Calu3 (cell line): ENCODE measurements around the gene SCO1. TPM values are rescaled to one million over a fixed set of nuclear protein-coding genes. Genes with fewer than 3 reads are reported as not detected.

Experiments
- Bru-seq: library from RNA; stranded (reverse); fragments of 400-500 nt; gene quantifications from one replicate; lab custom pipeline; 2021; lab: Mats Ljungman, UMichigan
- BruChase-seq, 2 experiments: library from RNA; stranded (reverse); fragments of 400-500 nt; gene quantifications; one replicate each; lab custom pipeline; 2021; lab: Mats Ljungman, UMichigan
- BruUV-seq: library from RNA; stranded (reverse); fragments of 400-500 nt; replicated peaks from 2 replicates; lab custom pipeline; 2021; lab: Mats Ljungman, UMichigan
- CTCF ChIA-PET: fragments of 300-600 bp; sonication (Branson Sonifier 250); formaldehyde crosslinking; loops from one replicate; lab custom pipeline; 2022; ENCODE audit warnings: antibody characterized with exemption; lab: Charles Lee
- DNase-seq: peaks from one replicate; pipeline ENCODE4 v3.0.0; 2022
- H3K27ac Mint-ChIP-seq: one replicate; pipeline ENCODE4 v1.8.0; 2022; ENCODE audit warnings: mixed read lengths; ENCODE audit not compliant: unreplicated experiment
- H3K27me3 Mint-ChIP-seq: one replicate; pipeline ENCODE4 v1.8.0; 2022; ENCODE audit warnings: mixed read lengths; ENCODE audit not compliant: unreplicated experiment
- H3K36me3 Mint-ChIP-seq: one replicate; pipeline ENCODE4 v1.8.0; 2022; ENCODE audit warnings: mild to moderate bottlenecking, moderate library complexity, mixed read lengths; ENCODE audit not compliant: insufficient read depth, unreplicated experiment
- H3K4me1 Mint-ChIP-seq: one replicate; pipeline ENCODE4 v1.8.0; 2022; ENCODE audit warnings: mild to moderate bottlenecking, low read depth, mixed read lengths; ENCODE audit not compliant: unreplicated experiment
- H3K4me3 Mint-ChIP-seq: one replicate; pipeline ENCODE4 v1.8.0; 2022; ENCODE audit warnings: mild to moderate bottlenecking, low read depth, moderate library complexity, mixed read lengths; ENCODE audit not compliant: unreplicated experiment
- H3K9me3 Mint-ChIP-seq: one replicate; pipeline ENCODE4 v1.8.0; 2022; ENCODE audit warnings: low read depth, mixed read lengths; ENCODE audit not compliant: unreplicated experiment
- intact Hi-C: fragments of 100-400 bp; cut with micrococcal nuclease; formaldehyde crosslinking; loops from one replicate; pipeline ENCODE4 v1.10.0; 2022; ENCODE audit not compliant: unreplicated experiment
- long read RNA-seq: library from polyadenylated mRNA; stranded (forward); transcript quantifications from one replicate; pipeline ENCODE4 v2.0.0, GENCODE V29; 2022
- total RNA-seq: library from RNA; stranded (reverse); gene quantifications from 2 replicates; pipeline ENCODE4 v1.2.3, GENCODE V29; 2022
- TF ChIP-seq, protein P1 (sequence below): fragments of 200-600 bp; IDR thresholded peaks from one replicate; pipeline ENCODE4 v1.8.0; 2022; ENCODE audit warnings: antibody characterized with exemption; ENCODE audit not compliant: unreplicated experiment

SCO1 gene
- total RNA-seq (27.4 and 29.4 TPM in 2 replicates), Bru-seq, nascent RNA (percentile 82 among the genes with signal in this experiment), BruChase-seq, experiment 1, labeled RNA remaining after a 6-hour chase (percentile 81 among the genes with signal in this experiment), BruChase-seq, experiment 2, labeled RNA remaining after a 2-hour chase (percentile 80 among the genes with signal in this experiment)
- long read RNA-seq, full-length matches to known transcripts, result 41 of 49 reads
- long read RNA-seq, partial matches to known transcripts, result 1 of 49 reads
- long read RNA-seq, other reads (novel, unspliced or antisense), result 7 of 49 reads

DNA sequence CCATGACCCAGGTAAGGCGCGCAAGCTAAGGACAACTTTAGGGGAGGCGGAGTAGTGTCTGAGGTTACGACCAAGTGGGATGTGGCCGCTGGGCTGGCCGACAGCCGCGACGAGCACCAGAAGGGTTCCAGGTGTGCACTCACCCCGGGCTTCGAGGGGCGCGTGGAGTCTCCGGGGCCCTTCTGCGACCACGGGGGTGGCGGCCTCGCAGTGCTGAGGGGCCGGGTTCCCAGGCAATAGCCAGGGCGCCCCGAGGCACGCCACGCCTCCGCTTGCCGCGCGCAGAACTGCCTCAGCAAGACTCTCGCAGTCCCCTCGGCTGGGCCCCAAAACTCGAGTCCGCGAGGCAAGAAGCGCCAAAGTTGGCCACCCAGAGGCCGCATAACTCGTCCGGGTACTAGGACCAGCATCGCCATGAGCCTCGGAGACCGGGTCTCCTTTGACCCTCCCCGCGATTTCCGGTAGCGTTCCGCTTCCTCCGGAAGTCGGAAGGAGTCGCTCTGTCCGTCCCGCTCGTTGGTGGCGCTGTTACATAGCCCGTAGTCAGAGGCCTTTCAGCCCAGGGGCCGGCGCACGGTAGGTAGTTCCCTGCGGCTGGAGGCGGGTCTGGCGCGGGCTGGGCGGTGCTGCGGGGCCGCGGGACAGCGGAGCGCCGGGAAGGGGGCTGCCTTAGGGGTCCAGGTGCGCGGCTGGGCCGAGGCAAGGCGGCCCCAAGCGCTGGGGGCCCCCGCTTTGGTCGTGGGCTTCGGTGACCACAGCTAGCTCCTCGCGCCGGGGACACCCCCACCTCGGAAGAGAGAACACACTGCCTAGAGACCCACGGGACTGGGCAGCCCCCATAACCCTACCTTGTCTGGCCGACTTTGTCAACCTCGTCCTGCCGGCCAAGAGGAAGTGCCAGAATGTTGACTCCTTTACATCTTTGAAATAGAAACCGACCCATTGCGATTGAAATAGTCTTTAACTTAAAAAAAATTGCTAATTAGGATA is at the start of gene SCO1, which contains the start of gene ADPRM:
TSS of gene SCO1 (minus strand) at position 442 of the 990 bp plus-strand sequence. CDS start at position 416, 26 bp downstream.
TSS of gene ADPRM (plus strand) at position 503 of the 990 bp plus-strand sequence. CDS start 7,333 bp downstream, outside the sequence.
- peak within 1 kb of the TSS; percentile 74 for H3K4me3 Mint-ChIP-seq
- no TSS peak for BruUV-seq
- no peaks in the 10 kb centered on the region for H3K27me3 Mint-ChIP-seq
- peaks cover 28% of the 10 kb centered on the region for H3K36me3 Mint-ChIP-seq
- peak within 1 kb of the TSS; percentile 36 for H3K27ac Mint-ChIP-seq
- no peaks in the 10 kb centered on the region for H3K4me1 Mint-ChIP-seq
- peak; percentile 87 for DNase-seq
- TF ChIP-seq, protein P1, sequence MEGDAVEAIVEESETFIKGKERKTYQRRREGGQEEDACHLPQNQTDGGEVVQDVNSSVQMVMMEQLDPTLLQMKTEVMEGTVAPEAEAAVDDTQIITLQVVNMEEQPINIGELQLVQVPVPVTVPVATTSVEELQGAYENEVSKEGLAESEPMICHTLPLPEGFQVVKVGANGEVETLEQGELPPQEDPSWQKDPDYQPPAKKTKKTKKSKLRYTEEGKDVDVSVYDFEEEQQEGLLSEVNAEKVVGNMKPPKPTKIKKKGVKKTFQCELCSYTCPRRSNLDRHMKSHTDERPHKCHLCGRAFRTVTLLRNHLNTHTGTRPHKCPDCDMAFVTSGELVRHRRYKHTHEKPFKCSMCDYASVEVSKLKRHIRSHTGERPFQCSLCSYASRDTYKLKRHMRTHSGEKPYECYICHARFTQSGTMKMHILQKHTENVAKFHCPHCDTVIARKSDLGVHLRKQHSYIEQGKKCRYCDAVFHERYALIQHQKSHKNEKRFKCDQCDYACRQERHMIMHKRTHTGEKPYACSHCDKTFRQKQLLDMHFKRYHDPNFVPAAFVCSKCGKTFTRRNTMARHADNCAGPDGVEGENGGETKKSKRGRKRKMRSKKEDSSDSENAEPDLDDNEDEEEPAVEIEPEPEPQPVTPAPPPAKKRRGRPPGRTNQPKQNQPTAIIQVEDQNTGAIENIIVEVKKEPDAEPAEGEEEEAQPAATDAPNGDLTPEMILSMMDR, result no peak
- H3K9me3 Mint-ChIP-seq, result no peaks in the 10 kb centered on the region
- intact Hi-C loops, result no loop called here
- CTCF ChIA-PET, result interaction anchor here (0.7 to 1.3 kb wide), 2 partner anchors 51 to 904 kb away, joined by 4 read pairs; no protein-coding TSS in a partner anchor

DNA sequence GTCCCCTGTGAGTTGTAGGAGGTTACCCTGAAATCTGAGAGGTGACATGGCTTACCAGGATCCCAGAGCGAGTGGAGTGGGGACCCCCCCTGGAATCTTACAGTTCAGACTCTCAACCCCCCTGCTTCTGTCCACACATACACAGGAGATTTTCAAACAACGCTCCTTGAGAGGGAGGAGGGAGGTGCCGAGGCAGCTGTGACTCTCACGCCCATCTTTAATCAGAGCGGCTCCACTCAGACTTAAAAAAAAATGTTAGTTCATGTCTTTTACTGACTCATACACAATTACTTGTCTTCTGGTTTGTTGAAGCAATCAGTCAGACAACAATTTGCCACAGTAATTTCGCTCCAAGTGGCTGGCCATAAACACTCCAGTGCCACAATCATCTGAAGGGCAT is 47.9 kb upstream of the SCO1 start:
- Mint-ChIP-seq H3K36me3 (no peaks in the 10 kb centered on the region), H3K4me1 (no peaks in the 10 kb centered on the region), H3K27me3 (peaks cover 62% of the 10 kb centered on the region), H3K4me3 (no peak overlapping the region), H3K9me3 (no peaks in the 10 kb centered on the region), H3K27ac (no peak overlapping the region)
- TF ChIP-seq, protein P1, result no peak
- intact Hi-C loops, result no loop called here
- no TSS peak for BruUV-seq
- DNase-seq, result no peak
- CTCF ChIA-PET, result no interaction called here

GRCh38 chr17:10744501-10745000 is 47.2 kb upstream of the SCO1 start:
- TF ChIP-seq, protein P1, result no peak
- Mint-ChIP-seq H3K36me3 (no peaks in the 10 kb centered on the region), H3K27me3 (peaks cover 64% of the 10 kb centered on the region), H3K27ac (no peak overlapping the region), H3K4me1 (no peaks in the 10 kb centered on the region), H3K4me3 (no peak overlapping the region), H3K9me3 (no peaks in the 10 kb centered on the region)
- BruUV-seq, result no TSS peak
- DNase-seq, result no peak
- intact Hi-C loops, result no loop called here
- CTCF ChIA-PET, result no interaction called here
